Ovary (tissue), 3 donors: ENCODE results near the gene ME3.

Experiments used
- CTCF ChIP-seq, 3 donors: fragments of 450-650 bp in 2 of 3; fragments of 200-600 bp in 1 of 3; IDR thresholded peaks; one replicate each; pipeline versions ENCODE4 v1.5.1 to v1.8.0; 2016 to 2022; ENCODE audit warnings: antibody characterized with exemption in 3 of 3, mild to moderate bottlenecking in 1 of 3
- EP300 ChIP-seq: sonication (generic); formaldehyde crosslinking; IDR thresholded peaks from one replicate; pipeline ENCODE4 v1.6.1; 2017; ENCODE audit warnings: antibody characterized with exemption
- POLR2A ChIP-seq: fragments of 450-650 bp; IDR thresholded peaks from one replicate; pipeline ENCODE4 v1.6.1; 2017; ENCODE audit warnings: antibody characterized with exemption, mild to moderate bottlenecking, moderate library complexity
- donor health status: DM: no; HTN: no; CAD: no.

GRCh38 chr11:86443415-86443814, 229.0 kb downstream of the ME3 start:
- TF ChIP-seq CTCF (IDR thresholded peaks at IDR 0.05) (no peak), POLR2A (no peak), EP300 (no peak)
